ENCODE data around the gene ANKRD23. TPM values are rescaled to one million over a fixed set of nuclear protein-coding genes. Genes with fewer than 3 reads are reported as not detected.

ANKRD23 gene
- total RNA-seq, 1 donor = 1.8 TPM

DNA sequence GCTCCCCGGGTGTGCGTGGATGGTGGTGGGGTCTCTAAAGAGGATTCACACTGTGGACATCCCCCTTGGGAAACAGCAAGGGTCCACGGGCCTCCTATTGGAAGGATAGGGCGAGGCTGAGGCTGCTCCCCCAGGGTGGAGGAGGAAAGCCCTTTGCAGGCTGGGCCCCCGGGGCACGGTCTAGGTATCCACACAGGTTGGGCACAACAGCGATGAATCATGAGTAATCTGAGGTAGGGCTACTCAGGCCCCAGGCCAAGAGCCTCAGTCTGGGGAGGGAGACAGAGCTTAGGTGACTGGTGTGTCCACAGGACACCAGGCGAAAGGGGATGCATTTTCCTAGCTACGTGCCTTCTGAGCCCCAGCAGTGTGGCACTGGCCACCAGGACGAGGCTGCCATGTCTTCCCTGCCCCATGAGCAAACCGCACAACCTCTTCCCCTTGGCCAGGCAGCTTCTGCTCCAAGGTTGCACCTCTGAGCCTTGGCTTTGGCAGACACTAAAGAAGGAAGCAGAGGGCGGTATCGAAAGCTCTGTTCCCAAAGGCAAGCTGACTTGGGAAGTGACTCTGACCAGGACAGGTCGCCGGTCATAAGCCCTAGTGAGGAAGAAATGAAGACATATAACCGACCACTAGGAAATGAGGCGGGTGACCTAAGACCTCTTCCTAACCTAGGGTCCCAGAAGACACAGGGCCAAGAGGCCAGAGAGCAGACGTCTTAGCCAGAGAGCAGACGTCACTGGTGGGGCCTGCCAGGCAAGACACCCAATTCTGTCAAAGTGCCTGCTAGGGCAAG, 40.7 kb upstream of the ANKRD23 start:
- DNase-seq (ENCODE audit: insufficient read length, low spot score, missing footprints) = no peak
- Histone ChIP-seq H3K36me3 (ENCODE audit: insufficient read depth, low read length) (no peaks in the 10 kb centered on the region), H3K9me3 (ENCODE audit: low read depth, low read length) (no peaks in the 10 kb centered on the region), H3K79me2 (ENCODE audit: insufficient read depth, low read length) (no peaks in the 10 kb centered on the region), H3K27me3 (ENCODE audit: insufficient read depth, low read length) (no peaks in the 10 kb centered on the region), H4K20me1 (ENCODE audit: insufficient read depth, low read length) (no peaks in the 10 kb centered on the region), H3K4me2 (ENCODE audit: insufficient read depth, low read length) (no peak overlapping the region), H3K4me3 (ENCODE audit: insufficient read depth, low read length) (no peak overlapping the region), H3K4me1 (ENCODE audit: insufficient read depth, low read length) (no peaks in the 10 kb centered on the region), H2AFZ (ENCODE audit: low read length) (no peak overlapping the region), H3K27ac (ENCODE audit: low read depth, low read length) (no peak overlapping the region)
- TF ChIP-seq, protein P1, sequence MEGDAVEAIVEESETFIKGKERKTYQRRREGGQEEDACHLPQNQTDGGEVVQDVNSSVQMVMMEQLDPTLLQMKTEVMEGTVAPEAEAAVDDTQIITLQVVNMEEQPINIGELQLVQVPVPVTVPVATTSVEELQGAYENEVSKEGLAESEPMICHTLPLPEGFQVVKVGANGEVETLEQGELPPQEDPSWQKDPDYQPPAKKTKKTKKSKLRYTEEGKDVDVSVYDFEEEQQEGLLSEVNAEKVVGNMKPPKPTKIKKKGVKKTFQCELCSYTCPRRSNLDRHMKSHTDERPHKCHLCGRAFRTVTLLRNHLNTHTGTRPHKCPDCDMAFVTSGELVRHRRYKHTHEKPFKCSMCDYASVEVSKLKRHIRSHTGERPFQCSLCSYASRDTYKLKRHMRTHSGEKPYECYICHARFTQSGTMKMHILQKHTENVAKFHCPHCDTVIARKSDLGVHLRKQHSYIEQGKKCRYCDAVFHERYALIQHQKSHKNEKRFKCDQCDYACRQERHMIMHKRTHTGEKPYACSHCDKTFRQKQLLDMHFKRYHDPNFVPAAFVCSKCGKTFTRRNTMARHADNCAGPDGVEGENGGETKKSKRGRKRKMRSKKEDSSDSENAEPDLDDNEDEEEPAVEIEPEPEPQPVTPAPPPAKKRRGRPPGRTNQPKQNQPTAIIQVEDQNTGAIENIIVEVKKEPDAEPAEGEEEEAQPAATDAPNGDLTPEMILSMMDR (IDR thresholded peaks at IDR 0.05; ENCODE audit: extremely low read depth, low read depth, low read length) = no peak

DNA sequence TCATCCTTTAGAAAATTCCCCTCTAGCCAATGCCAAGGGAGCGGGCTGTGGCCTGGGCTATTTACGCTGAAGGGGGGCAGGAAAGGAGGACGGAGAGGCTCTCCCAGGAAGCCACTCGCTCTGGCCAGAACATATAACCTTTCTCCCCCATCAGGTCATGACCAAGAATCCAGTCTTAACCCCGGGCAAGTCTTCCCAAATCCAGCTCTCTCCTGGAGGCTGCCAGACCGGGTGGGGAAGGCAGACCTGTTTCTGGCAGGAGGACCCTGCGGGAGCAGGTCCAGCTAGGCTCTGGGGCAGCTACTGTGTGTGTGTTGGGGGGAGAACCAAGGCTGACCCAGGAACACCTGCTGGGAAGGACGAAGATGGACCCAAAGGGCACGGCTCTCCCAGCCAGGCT, 39.5 kb upstream of the ANKRD23 start:
- DNase-seq (ENCODE audit: insufficient read length, low spot score, missing footprints) = no peak
- Histone ChIP-seq H2AFZ (ENCODE audit: low read length) (no peak overlapping the region), H3K9me3 (ENCODE audit: low read depth, low read length) (no peaks in the 10 kb centered on the region), H3K79me2 (ENCODE audit: insufficient read depth, low read length) (no peaks in the 10 kb centered on the region), H3K27me3 (ENCODE audit: insufficient read depth, low read length) (no peaks in the 10 kb centered on the region), H4K20me1 (ENCODE audit: insufficient read depth, low read length) (no peaks in the 10 kb centered on the region), H3K36me3 (ENCODE audit: insufficient read depth, low read length) (no peaks in the 10 kb centered on the region), H3K4me2 (ENCODE audit: insufficient read depth, low read length) (no peak overlapping the region), H3K4me1 (ENCODE audit: insufficient read depth, low read length) (no peaks in the 10 kb centered on the region), H3K27ac (ENCODE audit: low read depth, low read length) (no peak overlapping the region), H3K4me3 (ENCODE audit: insufficient read depth, low read length) (no peak overlapping the region)
- TF ChIP-seq, protein P1 (IDR thresholded peaks at IDR 0.05; ENCODE audit: extremely low read depth, low read depth, low read length) = no peak

DNA sequence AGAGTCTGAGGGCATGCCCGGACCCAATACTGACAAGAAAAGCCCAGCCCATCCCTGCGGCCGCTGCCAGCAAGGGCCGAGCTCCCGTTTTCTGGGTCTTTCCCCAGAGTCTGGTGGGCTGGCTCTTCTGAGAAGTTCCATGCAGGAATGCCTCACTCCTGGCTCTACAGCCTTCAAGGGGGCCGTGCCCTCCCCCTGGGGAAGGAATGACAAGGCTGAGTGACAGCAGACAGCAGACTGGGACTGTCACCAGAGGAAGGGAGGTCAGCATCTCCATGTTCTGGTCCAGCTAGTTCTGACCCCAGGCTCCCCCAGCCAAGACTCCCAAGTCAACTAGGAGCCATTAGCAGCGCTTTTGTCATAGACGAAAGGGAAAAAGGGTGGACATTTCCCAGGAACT, 39.1 kb upstream of the ANKRD23 start:
- Histone ChIP-seq H3K4me1 (ENCODE audit: insufficient read depth, low read length) (no peaks in the 10 kb centered on the region), H3K36me3 (ENCODE audit: insufficient read depth, low read length) (no peaks in the 10 kb centered on the region), H3K79me2 (ENCODE audit: insufficient read depth, low read length) (no peaks in the 10 kb centered on the region), H3K27me3 (ENCODE audit: insufficient read depth, low read length) (no peaks in the 10 kb centered on the region), H3K4me2 (ENCODE audit: insufficient read depth, low read length) (no peak overlapping the region), H3K4me3 (ENCODE audit: insufficient read depth, low read length) (no peak overlapping the region), H4K20me1 (ENCODE audit: insufficient read depth, low read length) (no peaks in the 10 kb centered on the region), H2AFZ (ENCODE audit: low read length) (no peak overlapping the region), H3K9me3 (ENCODE audit: low read depth, low read length) (no peaks in the 10 kb centered on the region), H3K27ac (ENCODE audit: low read depth, low read length) (no peak overlapping the region)
- TF ChIP-seq, protein P1 (IDR thresholded peaks at IDR 0.05; ENCODE audit: extremely low read depth, low read depth, low read length) = no peak
- no peak for DNase-seq (ENCODE audit: insufficient read length, low spot score, missing footprints)

DNA sequence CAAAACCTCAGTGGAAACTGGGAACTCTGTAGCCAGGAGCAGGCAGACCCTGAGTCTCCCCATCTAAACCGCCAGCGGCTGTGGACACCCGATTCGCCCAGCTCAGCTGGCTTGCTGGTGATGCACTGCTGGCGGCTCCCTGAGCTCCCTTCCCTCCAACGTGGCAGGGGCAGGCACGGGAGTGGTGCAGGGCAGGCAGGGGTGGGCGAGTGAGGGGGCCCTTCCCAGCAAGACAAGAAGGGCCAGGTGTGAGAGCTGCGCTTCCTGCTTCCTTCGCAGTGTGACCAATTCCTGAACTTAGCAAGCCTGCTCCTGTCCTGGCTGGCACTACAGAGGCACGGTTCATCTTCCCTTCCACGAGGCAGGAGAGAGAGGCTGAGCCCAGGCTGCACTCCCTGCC, 38.4 kb upstream of the ANKRD23 start:
- Histone ChIP-seq H4K20me1 (ENCODE audit: insufficient read depth, low read length) (no peaks in the 10 kb centered on the region), H3K4me3 (ENCODE audit: insufficient read depth, low read length) (no peak overlapping the region), H3K27ac (ENCODE audit: low read depth, low read length) (no peak overlapping the region), H3K36me3 (ENCODE audit: insufficient read depth, low read length) (no peaks in the 10 kb centered on the region), H3K9me3 (ENCODE audit: low read depth, low read length) (no peaks in the 10 kb centered on the region), H3K79me2 (ENCODE audit: insufficient read depth, low read length) (no peaks in the 10 kb centered on the region), H3K4me2 (ENCODE audit: insufficient read depth, low read length) (no peak overlapping the region), H3K4me1 (ENCODE audit: insufficient read depth, low read length) (no peaks in the 10 kb centered on the region), H2AFZ (ENCODE audit: low read length) (no peak overlapping the region), H3K27me3 (ENCODE audit: insufficient read depth, low read length) (no peaks in the 10 kb centered on the region)
- DNase-seq (ENCODE audit: insufficient read length, low spot score, missing footprints) = no peak
- TF ChIP-seq, protein P1 (IDR thresholded peaks at IDR 0.05; ENCODE audit: extremely low read depth, low read depth, low read length) = no peak
